Adrenal gland (tissue), 12 donors: ENCODE measurements around the gene ATG101. TPM values are rescaled to one million over a fixed set of nuclear protein-coding genes. Genes with fewer than 3 reads are reported as not detected.

Experiments
- DNase-seq, 7 donors: peaks; one replicate each; pipeline ENCODE4 v3.0.0-alpha.2; 2019 to 2020
- H3K27ac ChIP-seq, 5 donors: fragments of 200-600 bp; sonication (generic) in 4 of 5; 1 replicate in 3 of 5; 2 replicates in 2 of 5; pipeline versions ENCODE4 v1.5.1 to v1.8.0; 2016 to 2020; ENCODE audit warnings: mild to moderate bottlenecking in 1 of 5
- H3K27me3 ChIP-seq: fragments of 200-600 bp; 2 replicates; pipeline ENCODE4 v1.8.0; 2021
- H3K36me3 ChIP-seq, 2 donors: fragments of 200-600 bp; replicated peaks in 1 of 2; 1 replicate in 1 of 2; 2 replicates in 1 of 2; pipeline versions ENCODE4 v1.5.1 to v1.8.0; 2018 to 2022
- H3K4me1 ChIP-seq, 2 donors: fragments of 200-600 bp; replicated peaks in 1 of 2; 1 replicate in 1 of 2; 2 replicates in 1 of 2; pipeline versions ENCODE4 v1.5.1 to v1.8.0; 2018 to 2021
- H3K4me3 ChIP-seq, 4 donors: fragments of 200-600 bp; sonication (generic) in 3 of 4; one replicate each; pipeline ENCODE4 v1.5.1; 2016 to 2018
- H3K9me3 ChIP-seq, 3 donors: fragments of 200-600 bp; sonication (generic) in 1 of 3; replicated peaks in 1 of 3; 1 replicate in 2 of 3; 2 replicates in 1 of 3; pipeline versions ENCODE4 v1.5.1 to v1.8.0; 2016 to 2021
- POLR2A ChIP-seq, 2 donors: fragments of 450-650 bp; IDR thresholded peaks; one replicate each; pipeline ENCODE4 v1.6.1; 2017; ENCODE audit warnings: antibody characterized with exemption in 2 of 2, mild to moderate bottlenecking in 2 of 2, moderate library complexity in 1 of 2
- WGBS, 4 donors: extraction: QIAGEN DNeasy Blood & Tissue Kit in 2 of 4; methylation state at CpG; one replicate each; pipeline versions ENCODE4 v1.1.5 to v1.1.7; 2013 to 2017; 5-methylcytosine and 5-hydroxymethylcytosine counted together
- intact Hi-C, 2 donors: fragments of 100-400 bp; cut with DNase I; formaldehyde crosslinking; loops; one replicate each; pipeline versions ENCODE4 v1.14.1 to v1.15.0; 2022 to 2023
- polyA plus RNA-seq, 3 donors: library from polyadenylated mRNA; stranded (reverse); fragments of 200-250 nt in 2 of 3; fragments of 350-450 nt in 1 of 3; fragmentation: Illumina TruSeq in 1 of 3; extraction: RNeasy Lipid Tissue Mini Kit (QIAGEN cat#74804) in 1 of 3; gene quantifications; one replicate each; pipeline ENCODE4 v1.2.3, GENCODE V29; 2013 to 2014
- total RNA-seq, 9 donors: library from RNA; depleted of rRNA in 4 of 9; stranded (reverse); fragments of >200 nt in 4 of 9; fragments of 120-200 nt in 1 of 9; fragmentation: NEBNext Ultra II Directional in 1 of 9; extraction: Animal tissue kit (Norgen Biotek cat#: 25700) in 1 of 9; gene quantifications; one replicate each; pipeline versions ENCODE4 v1.1.0 to v1.2.4, GENCODE V29; 2013 to 2023
- TF ChIP-seq, protein P1 (sequence below), 6 experiments: fragments of 450-650 bp in 4 of 6; fragments of 200-600 bp in 2 of 6; sonication (generic) in 1 of 6; IDR thresholded peaks; 1 replicate in 5 of 6; 2 replicates in 1 of 6; pipeline versions ENCODE4 v1.5.1 to v1.8.0; 2016 to 2021; ENCODE audit warnings: antibody characterized with exemption in 6 of 6, mild to moderate bottlenecking in 2 of 6, moderate library complexity in 1 of 6
- donor health status: healthy with polysubstance abuse.
- donor health status: Bipolar disorder and iron deficiency.
- donor health status: DM: yes; HTN: yes; CAD: no.
- donor health status: DM: no; HTN: no; CAD: no.
- donor health status: DM: no; HTN: no; CAD: no.
- donor health status: DM: yes; HTN: yes; CAD: no.

ATG101 gene
- total and polyA plus RNA-seq, 12 donors = 20.9 to 60.4 (median 36.9) TPM

DNA sequence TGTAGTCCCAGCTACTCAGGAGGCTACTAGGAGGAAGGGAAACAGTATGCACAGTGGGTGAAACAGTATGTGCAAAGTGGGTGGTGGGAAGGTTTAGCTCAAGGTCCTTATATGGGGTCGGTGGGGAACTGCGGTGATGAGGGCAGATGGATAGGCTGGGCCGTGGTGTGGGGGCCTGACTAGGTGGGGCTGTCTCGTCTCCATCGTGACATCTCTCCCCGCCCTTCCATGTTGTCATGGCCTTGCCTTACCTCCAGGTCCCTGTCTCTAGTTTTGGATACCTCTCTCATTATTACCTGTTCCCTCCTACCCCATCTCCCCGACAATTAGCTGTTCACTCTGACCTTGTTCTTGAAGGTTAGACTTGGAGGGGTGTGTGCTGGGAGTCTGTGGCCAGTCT is 22.9 kb upstream of the ATG101 start:
- no peaks in the 10 kb centered on the region for H3K27me3 ChIP-seq
- no peak overlapping the region for H3K4me3 ChIP-seq
- no peak for DNase-seq
- peaks cover 33 to 53% of the 10 kb centered on the region in 2 donors for H3K4me1 ChIP-seq
- intact Hi-C loops = no loop called here
- TF ChIP-seq, protein P1, sequence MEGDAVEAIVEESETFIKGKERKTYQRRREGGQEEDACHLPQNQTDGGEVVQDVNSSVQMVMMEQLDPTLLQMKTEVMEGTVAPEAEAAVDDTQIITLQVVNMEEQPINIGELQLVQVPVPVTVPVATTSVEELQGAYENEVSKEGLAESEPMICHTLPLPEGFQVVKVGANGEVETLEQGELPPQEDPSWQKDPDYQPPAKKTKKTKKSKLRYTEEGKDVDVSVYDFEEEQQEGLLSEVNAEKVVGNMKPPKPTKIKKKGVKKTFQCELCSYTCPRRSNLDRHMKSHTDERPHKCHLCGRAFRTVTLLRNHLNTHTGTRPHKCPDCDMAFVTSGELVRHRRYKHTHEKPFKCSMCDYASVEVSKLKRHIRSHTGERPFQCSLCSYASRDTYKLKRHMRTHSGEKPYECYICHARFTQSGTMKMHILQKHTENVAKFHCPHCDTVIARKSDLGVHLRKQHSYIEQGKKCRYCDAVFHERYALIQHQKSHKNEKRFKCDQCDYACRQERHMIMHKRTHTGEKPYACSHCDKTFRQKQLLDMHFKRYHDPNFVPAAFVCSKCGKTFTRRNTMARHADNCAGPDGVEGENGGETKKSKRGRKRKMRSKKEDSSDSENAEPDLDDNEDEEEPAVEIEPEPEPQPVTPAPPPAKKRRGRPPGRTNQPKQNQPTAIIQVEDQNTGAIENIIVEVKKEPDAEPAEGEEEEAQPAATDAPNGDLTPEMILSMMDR (IDR thresholded peaks at IDR 0.05) = no peak
- no peak for TF ChIP-seq POLR2A (IDR thresholded peaks at IDR 0.05)
- H3K9me3 ChIP-seq = no peaks in the 10 kb centered on the region
- H3K27ac ChIP-seq = peak overlapping the region in 1 of 5 donors; percentile 24
- no peaks in the 10 kb centered on the region for H3K36me3 ChIP-seq
- WGBS, 4 donors = 77 to 89% (median 86%) methylated on average over 7 of the region's 7 CpGs

DNA sequence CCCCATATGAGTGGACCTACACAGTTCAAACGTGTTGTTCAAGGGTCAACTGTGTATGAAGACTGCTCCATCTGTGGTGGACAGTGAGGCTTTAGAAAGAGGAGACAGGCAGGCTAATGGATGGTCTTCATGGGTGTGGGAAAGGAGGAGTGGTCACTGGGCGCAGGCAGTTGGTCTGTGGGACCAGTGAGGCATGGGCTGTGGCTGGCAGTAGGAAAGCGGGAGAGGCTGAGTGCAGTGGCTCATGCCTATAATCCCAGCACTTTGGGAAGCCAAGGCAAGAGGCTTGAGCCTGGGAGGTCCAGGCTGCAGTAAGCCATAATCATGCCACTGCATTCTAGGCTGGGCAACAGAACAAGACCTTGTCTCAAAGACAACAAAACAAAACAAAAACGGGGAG is 20.5 kb upstream of the ATG101 start:
- Histone ChIP-seq H3K4me1 (peaks cover 23 to 49% of the 10 kb centered on the region in 2 donors), H3K27me3 (no peaks in the 10 kb centered on the region), H3K36me3 (peaks cover 0 to under 1% of the 10 kb centered on the region in 2 donors), H3K4me3 (no peak overlapping the region), H3K27ac (peak overlapping the region in 2 of 5 donors; percentile 98), H3K9me3 (no peaks in the 10 kb centered on the region)
- no peak for DNase-seq
- intact Hi-C loops = no loop called here
- TF ChIP-seq POLR2A (IDR thresholded peaks at IDR 0.05) = no peak
- TF ChIP-seq, protein P1 (IDR thresholded peaks at IDR 0.05) = no peak
- 75 to 78% (median 77%) methylated on average over 4 of the region's 4 CpGs for WGBS, 4 donors

DNA sequence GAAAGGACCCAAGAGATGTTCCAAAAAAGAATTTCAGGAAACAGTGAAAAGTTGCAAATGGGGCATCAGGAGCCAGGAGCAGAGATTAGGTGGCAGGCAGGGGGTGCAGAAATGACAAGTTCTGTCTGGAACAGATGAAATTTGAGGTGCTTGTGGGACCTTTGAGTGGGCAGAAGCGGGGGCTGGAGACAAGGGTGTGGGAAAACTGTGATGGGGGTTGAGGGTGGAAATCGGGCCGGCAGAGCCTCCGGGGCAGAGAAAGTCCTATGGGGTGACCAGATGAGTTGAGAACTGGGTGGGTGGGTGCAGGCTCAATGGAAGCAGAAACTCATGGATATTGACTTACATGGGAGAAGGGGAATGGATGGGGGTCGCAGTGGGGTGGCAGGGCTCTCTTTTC is 20.1 kb upstream of the ATG101 start:
- no peak overlapping the region for H3K4me3 ChIP-seq
- H3K27me3 ChIP-seq = no peaks in the 10 kb centered on the region
- H3K36me3 ChIP-seq = peaks cover 0 to 5% of the 10 kb centered on the region in 2 donors
- TF ChIP-seq, protein P1 (IDR thresholded peaks at IDR 0.05) = no peak
- no peak for TF ChIP-seq POLR2A (IDR thresholded peaks at IDR 0.05)
- intact Hi-C loops = loop anchor here in 1 of 2 donors (2.0 kb wide), 1 partner anchor 17 kb away; no protein-coding TSS in a partner anchor
- H3K27ac ChIP-seq = peak overlapping the region in 4 of 5 donors; percentile 95 to 98 (median 97)
- H3K4me1 ChIP-seq = peaks cover 19 to 45% of the 10 kb centered on the region in 2 donors
- DNase-seq = peak in 1 of 7 donors; percentile 36
- 86 to 92% (median 91%) methylated on average over 5 of the region's 5 CpGs for WGBS, 4 donors
- H3K9me3 ChIP-seq = no peaks in the 10 kb centered on the region

DNA sequence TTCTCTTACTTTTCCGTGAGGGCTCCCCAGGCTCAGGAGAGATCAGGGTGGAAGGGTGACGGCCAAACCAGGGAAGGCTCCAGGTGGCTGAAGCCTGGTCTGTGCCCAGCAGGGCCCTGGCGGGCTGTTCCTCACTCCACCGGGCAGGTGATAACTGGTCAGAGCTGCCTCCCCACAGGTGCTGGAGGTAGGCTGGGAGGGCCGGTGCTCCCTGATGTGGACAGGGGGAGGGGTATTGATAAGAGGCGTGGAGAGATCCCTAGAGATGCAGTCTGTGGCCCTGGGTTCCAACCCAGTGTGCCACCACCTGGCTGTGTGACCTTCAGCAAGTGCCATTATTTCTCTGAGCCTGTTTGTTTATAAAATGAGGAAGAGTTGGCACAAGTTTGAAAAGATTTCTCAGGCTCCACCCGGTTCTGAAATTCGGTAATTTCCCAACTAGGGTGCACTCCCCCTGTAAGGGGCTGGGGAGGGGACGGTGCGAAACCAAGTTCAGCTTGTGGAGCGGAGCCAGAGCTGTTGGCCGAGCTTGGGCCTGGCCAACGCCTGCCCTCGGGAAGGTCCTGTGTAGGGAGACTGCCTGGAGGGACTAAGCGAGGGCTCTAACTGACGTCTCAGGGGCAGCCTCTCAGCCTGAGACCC is 19.5 kb upstream of the ATG101 start:
- no peaks in the 10 kb centered on the region for H3K9me3 ChIP-seq
- H3K36me3 ChIP-seq = peaks cover 0 to 10% of the 10 kb centered on the region in 2 donors
- peak; percentile 51 to 79 (median 74) for DNase-seq
- peak overlapping the region in 2 of 4 donors; percentile 30 to 62 for H3K4me3 ChIP-seq
- intact Hi-C loops = loop anchor here in 1 of 2 donors (2.0 kb wide), 1 partner anchor 17 kb away; no protein-coding TSS in a partner anchor
- TF ChIP-seq, protein P1 (IDR thresholded peaks at IDR 0.05) = no peak
- no peak for TF ChIP-seq POLR2A (IDR thresholded peaks at IDR 0.05)
- WGBS, 4 donors = 25 to 42% (median 33%) methylated on average over 10 to 16 of the region's 16 CpGs
- H3K4me1 ChIP-seq = peaks cover 13 to 39% of the 10 kb centered on the region in 2 donors
- H3K27me3 ChIP-seq = no peaks in the 10 kb centered on the region
- peak overlapping the region; percentile 72 to 98 (median 96) for H3K27ac ChIP-seq
